Heart left ventricle (tissue), 16 donors: ENCODE measurements around the gene C6orf47. TPM values are rescaled to one million over a fixed set of nuclear protein-coding genes. Genes with fewer than 3 reads are reported as not detected.

ENCODE experiments used
- ATAC-seq, 4 donors: fragments of 200-7000 bp; cut with Tn5 transposase; one replicate each; pipeline ENCODE4 v1.9.1; 2020 to 2022; ENCODE audit warnings: moderate library complexity in 4 of 4, mild to moderate bottlenecking in 3 of 4, moderate number of reproducible peaks in 1 of 4
- DNase-seq, 5 donors: peaks; one replicate each; pipeline ENCODE4 v3.0.0-alpha.2; 2020
- H3K27ac ChIP-seq, 12 donors: fragments of 200-600 bp; sonication (generic) in 4 of 12; one replicate each; pipeline versions ENCODE4 v1.5.0 to v1.8.0; 2016 to 2022; ENCODE audit warnings: mild to moderate bottlenecking in 2 of 12
- H3K27me3 ChIP-seq, 9 donors: fragments of 200-600 bp; sonication (generic) in 2 of 9; one replicate each; pipeline versions ENCODE4 v1.5.1 to v1.8.0; 2016 to 2022; ENCODE audit warnings: mild to moderate bottlenecking in 3 of 9
- H3K36me3 ChIP-seq, 9 donors: fragments of 200-600 bp; sonication (generic) in 2 of 9; one replicate each; pipeline versions ENCODE4 v1.5.0 to v1.8.0; 2018 to 2022; ENCODE audit warnings: mild to moderate bottlenecking in 2 of 9
- H3K4me1 ChIP-seq, 12 donors: fragments of 200-600 bp; sonication (generic) in 4 of 12; one replicate each; pipeline versions ENCODE4 v1.5.0 to v1.8.0; 2016 to 2022; ENCODE audit warnings: mild to moderate bottlenecking in 3 of 12
- H3K4me3 ChIP-seq, 12 donors: fragments of 200-600 bp; sonication (generic) in 4 of 12; one replicate each; pipeline versions ENCODE4 v1.5.0 to v1.8.0; 2017 to 2022; ENCODE audit warnings: mild to moderate bottlenecking in 9 of 12, moderate library complexity in 4 of 12
- H3K9me3 ChIP-seq, 12 donors: fragments of 200-600 bp; sonication (generic) in 4 of 12; one replicate each; pipeline versions ENCODE4 v1.5.0 to v1.8.0; 2016 to 2022; ENCODE audit warnings: mild to moderate bottlenecking in 1 of 12
- POLR2A ChIP-seq, 2 donors: fragments of 450-650 bp; IDR thresholded peaks; one replicate each; pipeline ENCODE4 v1.6.1; 2017; ENCODE audit warnings: antibody characterized with exemption in 2 of 2, mild to moderate bottlenecking in 2 of 2, moderate library complexity in 2 of 2
- WGBS, 4 donors: extraction: QIAGEN DNeasy Blood & Tissue Kit in 2 of 4; methylation state at CpG; one replicate each; pipeline versions ENCODE4 v1.1.5 to v1.1.7; 2013 to 2018; 5-methylcytosine and 5-hydroxymethylcytosine counted together
- intact Hi-C, 10 donors: fragments of 100-400 bp; cut with DNase I; formaldehyde crosslinking; loops; one replicate each; pipeline versions ENCODE4 v1.11.1 to v1.14.2; 2022
- polyA plus RNA-seq, 2 donors: library from polyadenylated mRNA; stranded (reverse); fragments of 200-250 nt; gene quantifications; one replicate each; pipeline ENCODE4 v1.2.3, GENCODE V29; 2013
- total RNA-seq, 9 donors: library from RNA; depleted of rRNA in 2 of 9; stranded (reverse); fragments of >200 nt in 2 of 9; fragmentation: NEBNext Ultra II Directional in 3 of 9; extraction: Animal tissue kit (Norgen Biotek cat#: 25700) in 3 of 9; gene quantifications; one replicate each; pipeline versions ENCODE4 v1.1.0 to v1.2.4, GENCODE V29; 2016 to 2023
- TF ChIP-seq, protein P1 (sequence below), 12 donors: fragments of 200-600 bp; sonication (generic) in 4 of 12; IDR thresholded peaks; one replicate each; pipeline versions ENCODE4 v1.5.0 to v1.8.0; 2018 to 2022; ENCODE audit warnings: antibody characterized with exemption in 12 of 12, mild to moderate bottlenecking in 5 of 12
- donor health status: ischemic (EF 13 %, LVEDD 7.1; RV severe dilation, severe dysfunction).
- donor health status: healthy with polysubstance abuse.
- donor health status: DM: no; HTN: yes; CAD: no.
- donor health status: DM: no; HTN: no; CAD: no.
- donor health status: ischemic (EF 25% LVEDD 6.9; RV normal size, moderate dysfunction).
- donor health status: ischemic (EF 25% LVEDD 5.7; RV mildly dilated, moderate dysfunction).
- donor health status: healthy.
- donor health status: DM: yes; HTN: yes; CAD: no.
- donor health status: ischemic (EF 35%, LVEDD 5.7; RV mildly dilated, moderate dysfunction).
- donor health status: nonischemic (EF 11% LVEDD 7.7; RV severe dilation, severe dysfunction).
- donor health status: DM: yes; HTN: yes; CAD: no.
- donor health status: PGD.
- donor health status: ischemic (EF 29% LVEDD 5.4; RV normal size, mild dysfunction).
- donor health status: nonischemic (EF 23%, LVEDD 6.1; RV moderate dilation, normal function).

C6orf47 gene
- total and polyA plus RNA-seq, 11 donors = 16.5 to 30.9 (median 20.0) TPM

DNA sequence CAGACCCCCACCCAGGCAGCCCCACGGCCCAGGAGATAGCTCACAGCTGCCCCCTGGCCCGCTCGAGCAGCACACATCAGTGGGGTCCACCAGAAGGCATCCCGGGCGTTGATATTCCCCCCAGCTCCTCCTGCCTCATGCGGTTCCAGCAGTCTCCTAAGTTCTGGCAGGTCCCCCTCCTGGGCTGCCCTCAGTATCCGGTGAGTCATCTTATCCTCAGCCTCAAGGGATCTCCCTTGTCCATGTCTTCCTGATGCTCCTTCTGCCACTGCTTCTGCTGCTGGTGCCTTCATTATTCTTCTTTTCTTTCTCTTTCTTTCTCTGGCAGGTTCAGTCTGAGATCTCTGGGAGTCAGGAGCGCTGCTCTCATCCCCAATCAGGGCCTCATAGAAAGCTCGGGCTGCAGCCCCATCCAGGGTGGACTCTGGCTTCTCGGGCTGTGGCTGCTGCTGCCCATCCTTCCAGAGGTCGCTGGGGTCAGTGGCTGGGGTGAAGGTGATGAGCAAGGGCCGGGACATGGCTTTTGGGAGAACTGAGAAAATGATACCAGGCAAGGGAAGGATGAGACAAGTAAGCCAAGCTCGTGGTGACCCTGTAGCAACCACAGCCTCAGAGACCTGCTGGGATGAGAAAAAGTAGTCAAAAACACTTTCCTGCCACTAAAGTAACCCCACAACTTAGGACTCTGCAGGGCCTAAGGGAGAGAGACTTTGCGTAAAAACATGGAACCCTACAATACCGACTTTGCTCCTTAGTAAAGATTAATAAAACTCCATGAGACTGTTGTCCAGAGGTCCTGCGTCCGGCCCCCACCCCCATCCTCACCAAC is 3.6 kb upstream of the C6orf47 start:
- H3K9me3 ChIP-seq = no peaks in the 10 kb centered on the region
- ATAC-seq (peak in 2 of 4 donors; percentile 7 to 12), DNase-seq (peak in 3 of 5 donors; percentile 52 to 63 (median 62))
- peak overlapping the region; percentile 83 to 97 (median 95) for H3K27ac ChIP-seq
- H3K36me3 ChIP-seq = peaks cover 4 to 50% (median 42%) of the 10 kb centered on the region in 9 donors
- WGBS, 4 donors = 8 to 10% (median 9%) methylated on average over 16 to 17 of the region's 17 CpGs
- peak overlapping the region; percentile 64 to 95 (median 83) for H3K4me3 ChIP-seq
- H3K4me1 ChIP-seq = peaks cover 12 to 68% (median 47%) of the 10 kb centered on the region in 12 donors
- no peaks in the 10 kb centered on the region for H3K27me3 ChIP-seq
- intact Hi-C loops = loop anchor here in 3 of 10 donors (2.0 to 10.0 kb wide), 2 partner anchors 117 to 511 kb away; partner anchors contain the start of genes AGPAT1 (in 2 of the 3), RNF5 (in 2 of the 3), ATP6V1G2 (in 1 of the 3) and NFKBIL1 (in 1 of the 3)
- peak in 1 of 2 donors; percentile 32 for TF ChIP-seq POLR2A (IDR thresholded peaks at IDR 0.05)
- TF ChIP-seq, protein P1, sequence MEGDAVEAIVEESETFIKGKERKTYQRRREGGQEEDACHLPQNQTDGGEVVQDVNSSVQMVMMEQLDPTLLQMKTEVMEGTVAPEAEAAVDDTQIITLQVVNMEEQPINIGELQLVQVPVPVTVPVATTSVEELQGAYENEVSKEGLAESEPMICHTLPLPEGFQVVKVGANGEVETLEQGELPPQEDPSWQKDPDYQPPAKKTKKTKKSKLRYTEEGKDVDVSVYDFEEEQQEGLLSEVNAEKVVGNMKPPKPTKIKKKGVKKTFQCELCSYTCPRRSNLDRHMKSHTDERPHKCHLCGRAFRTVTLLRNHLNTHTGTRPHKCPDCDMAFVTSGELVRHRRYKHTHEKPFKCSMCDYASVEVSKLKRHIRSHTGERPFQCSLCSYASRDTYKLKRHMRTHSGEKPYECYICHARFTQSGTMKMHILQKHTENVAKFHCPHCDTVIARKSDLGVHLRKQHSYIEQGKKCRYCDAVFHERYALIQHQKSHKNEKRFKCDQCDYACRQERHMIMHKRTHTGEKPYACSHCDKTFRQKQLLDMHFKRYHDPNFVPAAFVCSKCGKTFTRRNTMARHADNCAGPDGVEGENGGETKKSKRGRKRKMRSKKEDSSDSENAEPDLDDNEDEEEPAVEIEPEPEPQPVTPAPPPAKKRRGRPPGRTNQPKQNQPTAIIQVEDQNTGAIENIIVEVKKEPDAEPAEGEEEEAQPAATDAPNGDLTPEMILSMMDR (IDR thresholded peaks at IDR 0.05) = peak in 1 of 12 donors; percentile 10

DNA sequence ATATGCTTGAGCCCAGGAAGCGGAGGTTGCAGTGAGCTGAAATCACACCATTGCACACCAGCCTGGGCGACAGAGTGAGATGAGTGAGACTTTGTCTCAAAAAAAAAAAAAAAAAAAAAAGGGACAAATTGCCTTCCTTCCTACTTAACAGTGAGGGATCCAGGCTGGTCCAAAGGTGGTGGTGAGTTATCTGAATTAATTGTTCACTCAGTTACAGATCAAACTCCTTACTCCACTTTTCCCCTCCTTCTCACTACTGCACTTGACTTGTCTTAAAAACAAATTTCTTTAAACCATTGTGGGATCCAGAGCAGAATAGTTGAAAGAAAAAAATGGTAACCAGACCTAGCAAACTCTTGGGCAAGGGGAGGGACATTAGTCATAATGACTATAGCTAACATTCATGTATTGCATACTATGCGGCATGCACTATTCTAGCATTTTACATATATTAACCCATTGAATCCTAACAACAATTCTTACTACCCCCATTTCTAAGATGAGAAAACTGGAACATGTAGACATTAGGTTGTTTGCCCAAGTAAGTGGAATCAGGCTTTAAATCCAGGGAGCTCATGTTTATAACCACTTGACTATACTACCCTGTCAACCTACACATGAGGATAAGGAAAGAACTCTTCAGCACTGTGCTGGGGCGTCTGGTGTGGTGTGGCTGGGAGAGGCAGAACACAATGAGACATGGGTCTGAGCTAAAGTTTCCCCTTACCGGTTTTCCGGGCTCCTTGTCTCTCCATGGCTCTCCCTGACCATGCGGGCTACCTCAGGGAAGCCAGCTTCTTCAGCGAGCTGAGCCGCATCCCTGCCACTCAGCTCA is 2.8 kb upstream of the C6orf47 start:
- no peak for TF ChIP-seq POLR2A (IDR thresholded peaks at IDR 0.05)
- TF ChIP-seq, protein P1 (IDR thresholded peaks at IDR 0.05) = no peak
- Histone ChIP-seq H3K27ac (peak overlapping the region; percentile 83 to 97 (median 95)), H3K9me3 (no peaks in the 10 kb centered on the region), H3K27me3 (no peaks in the 10 kb centered on the region), H3K4me1 (peaks cover 20 to 70% (median 56%) of the 10 kb centered on the region in 12 donors), H3K36me3 (peaks cover 1 to 41% (median 35%) of the 10 kb centered on the region in 9 donors), H3K4me3 (peak overlapping the region; percentile 64 to 95 (median 83))
- intact Hi-C loops = loop anchor here in 2 of 10 donors (10.0 kb wide), 1 partner anchor 511 kb away; the partner anchor contains the start of genes AGPAT1 (in 2 of the 2) and RNF5 (in 2 of the 2)
- DNase-seq = no peak
- WGBS, 4 donors = 42 to 59% (median 43%) methylated on average over 4 to 9 of the region's 9 CpGs
- no peak for ATAC-seq

DNA sequence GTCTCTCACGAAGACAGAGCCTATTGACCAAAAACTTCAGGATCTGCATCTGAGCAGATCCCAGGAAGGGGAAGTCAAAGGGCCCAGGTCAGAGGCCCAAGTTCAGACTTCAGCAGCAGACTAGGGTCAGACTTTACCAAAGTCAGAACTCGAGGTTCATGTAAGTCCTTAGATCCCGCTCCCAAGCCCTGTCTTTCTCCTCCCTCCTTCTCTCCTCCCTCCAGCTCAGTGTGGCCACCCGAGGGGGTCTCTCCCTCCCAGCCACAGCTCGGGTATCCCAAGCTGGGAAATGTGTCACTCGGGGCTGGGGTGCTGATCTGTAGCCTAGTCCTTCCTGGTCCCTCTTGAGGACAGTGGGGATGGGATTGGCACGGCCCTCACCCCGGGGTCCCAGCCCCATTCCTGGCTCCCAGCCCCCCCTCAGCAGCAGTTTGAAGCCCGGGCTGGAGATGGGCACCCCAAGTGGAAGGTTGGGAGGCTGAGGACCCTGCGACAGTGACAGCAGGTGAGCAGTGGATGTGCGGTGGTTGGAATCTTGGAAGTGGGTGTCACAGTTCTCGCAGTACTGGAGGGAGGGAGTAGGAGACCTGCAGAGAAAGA is 1.6 kb upstream of the C6orf47 start:
- Histone ChIP-seq H3K9me3 (no peaks in the 10 kb centered on the region), H3K27me3 (no peaks in the 10 kb centered on the region), H3K27ac (peak overlapping the region in 3 of 12 donors; percentile 27 to 96 (median 94)), H3K36me3 (peaks cover 0 to 34% (median 27%) of the 10 kb centered on the region in 9 donors), H3K4me3 (peak overlapping the region in 1 of 12 donors; percentile 77), H3K4me1 (peaks cover 24 to 75% (median 58%) of the 10 kb centered on the region in 12 donors)
- no peak for ATAC-seq
- no peak for DNase-seq
- TF ChIP-seq, protein P1 (IDR thresholded peaks at IDR 0.05) = no peak
- no peak for TF ChIP-seq POLR2A (IDR thresholded peaks at IDR 0.05)
- intact Hi-C loops = loop anchor here in 2 of 10 donors (10.0 kb wide), 1 partner anchor 513 kb away; the partner anchor contains the start of genes AGPAT1 (in 2 of the 2) and RNF5 (in 2 of the 2)
- WGBS, 4 donors = 87 to 92% (median 89%) methylated on average over 8 to 12 of the region's 12 CpGs
